SK-N-MC (cell line): Measurements from ENCODE around the gene OR6B1.

ENCODE experiments used
- EZH2 ChIP-seq: fragments of 200-600 bp; sonication (generic); IDR thresholded peaks from one replicate; pipeline ENCODE4 v1.6.1; 2017; ENCODE audit warnings: antibody characterized with exemption
- POLR2AphosphoS5 ChIP-seq: IDR thresholded peaks from 2 replicates; pipeline ENCODE4 v1.6.1; 2012; ENCODE audit warnings: mild to moderate bottlenecking, low read depth, low read length, borderline replicate concordance

GRCh38 chr7:143979359-143979758 is 20.8 kb upstream of the OR6B1 start:
- TF ChIP-seq EZH2 (no peak), POLR2AphosphoS5 (no peak)
